Fibroblast of skin of left biceps (primary cell): ENCODE data around the gene CDHR1.
"Not testable (repeated sequence)": the region's sequence is repeated elsewhere in the genome, so short reads cannot be mapped to it uniquely, and the experiment has no call there.

Experiments
- DNase-seq, 2 experiments: peaks; one replicate each; pipeline ENCODE4 v3.0.0-alpha.2; 2013; ENCODE audit warnings: low read depth in 2 of 2

Gene CDHR1

GRCh38 chr10:84194424-84195043, at the start of gene CDHR1:
CDHR1 (plus strand) TSS chr10:84194537; CDS start chr10:84194761, 224 bp downstream.
- no peak for DNase-seq

GRCh38 chr10:84147347-84147746, 47.0 kb upstream of the CDHR1 start:
- no peak for DNase-seq

GRCh38 chr10:84148006-84148597, 46.2 kb upstream of the CDHR1 start:
- DNase-seq, result not testable (repeated sequence)

GRCh38 chr10:84149854-84150253, 44.5 kb upstream of the CDHR1 start:
- no peak for DNase-seq

GRCh38 chr10:84152769-84153168, 41.6 kb upstream of the CDHR1 start:
- no peak for DNase-seq

- DNase-seq, result no peak
Measured at GRCh38 chr10:84155521-84155920, 38.8 kb upstream of the CDHR1 start.

- DNase-seq, result no peak
Measured at GRCh38 chr10:84156009-84156408, 38.3 kb upstream of the CDHR1 start.

- no peak for DNase-seq
Measured at GRCh38 chr10:84156768-84157167, 37.6 kb upstream of the CDHR1 start.

GRCh38 chr10:84158061-84158460, 36.3 kb upstream of the CDHR1 start:
- DNase-seq, result no peak

GRCh38 chr10:84158550-84158949, 35.8 kb upstream of the CDHR1 start:
- DNase-seq, result no peak

GRCh38 chr10:84159076-84159685, 35.2 kb upstream of the CDHR1 start:
- DNase-seq, result no peak

GRCh38 chr10:84160663-84161362, 33.5 kb upstream of the CDHR1 start:
- DNase-seq, result no peak

GRCh38 chr10:84163996-84164395, 30.3 kb upstream of the CDHR1 start:
- no peak for DNase-seq

GRCh38 chr10:84164442-84164841, 29.9 kb upstream of the CDHR1 start:
- no peak for DNase-seq

- no peak for DNase-seq
Measured at GRCh38 chr10:84166620-84167288, 27.6 kb upstream of the CDHR1 start.

- not testable (repeated sequence) for DNase-seq
Measured at GRCh38 chr10:84167289-84167653, 27.1 kb upstream of the CDHR1 start.

- DNase-seq, result not testable (repeated sequence)
Measured at GRCh38 chr10:84168382-84168781, 26.0 kb upstream of the CDHR1 start.

GRCh38 chr10:84171237-84171636, 23.1 kb upstream of the CDHR1 start:
- not testable (repeated sequence) for DNase-seq

GRCh38 chr10:84171700-84172466, 22.5 kb upstream of the CDHR1 start:
- not testable (repeated sequence) for DNase-seq

- DNase-seq, result no peak
Measured at GRCh38 chr10:84172467-84173356, 21.6 kb upstream of the CDHR1 start.
